ENCODE measurements around the gene UBASH3B.

GRCh38 chr11:122703541-122704272 is 48.2 kb downstream of the UBASH3B start:
- TF ChIP-seq ARNT (IDR thresholded peaks at IDR 0.05) (no peak), LEF1 (IDR thresholded peaks at IDR 0.05; ENCODE audit: borderline replicate concordance) (no peak), ELF4 (IDR thresholded peaks at IDR 0.05) (no peak), PKNOX1 (IDR thresholded peaks at IDR 0.05) (no peak), ZNF384 (IDR thresholded peaks at IDR 0.05) (no peak), SUZ12 (IDR thresholded peaks at IDR 0.05) (no peak), HDGF (IDR thresholded peaks at IDR 0.05; ENCODE audit: borderline replicate concordance) (no peak), FOXK2 (IDR thresholded peaks at IDR 0.05) (no peak)

Measured in HEK293T (cell line).